ENCODE results near the gene ADGRG7.
A peak's percentile ranks its signal among the peaks of the same experiment; 100 is the strongest.
"Not testable (repeated sequence)": the region's sequence is repeated elsewhere in the genome, so short reads cannot be mapped to it uniquely, and the experiment has no call there.

The ADGRG7 gene, protein sequence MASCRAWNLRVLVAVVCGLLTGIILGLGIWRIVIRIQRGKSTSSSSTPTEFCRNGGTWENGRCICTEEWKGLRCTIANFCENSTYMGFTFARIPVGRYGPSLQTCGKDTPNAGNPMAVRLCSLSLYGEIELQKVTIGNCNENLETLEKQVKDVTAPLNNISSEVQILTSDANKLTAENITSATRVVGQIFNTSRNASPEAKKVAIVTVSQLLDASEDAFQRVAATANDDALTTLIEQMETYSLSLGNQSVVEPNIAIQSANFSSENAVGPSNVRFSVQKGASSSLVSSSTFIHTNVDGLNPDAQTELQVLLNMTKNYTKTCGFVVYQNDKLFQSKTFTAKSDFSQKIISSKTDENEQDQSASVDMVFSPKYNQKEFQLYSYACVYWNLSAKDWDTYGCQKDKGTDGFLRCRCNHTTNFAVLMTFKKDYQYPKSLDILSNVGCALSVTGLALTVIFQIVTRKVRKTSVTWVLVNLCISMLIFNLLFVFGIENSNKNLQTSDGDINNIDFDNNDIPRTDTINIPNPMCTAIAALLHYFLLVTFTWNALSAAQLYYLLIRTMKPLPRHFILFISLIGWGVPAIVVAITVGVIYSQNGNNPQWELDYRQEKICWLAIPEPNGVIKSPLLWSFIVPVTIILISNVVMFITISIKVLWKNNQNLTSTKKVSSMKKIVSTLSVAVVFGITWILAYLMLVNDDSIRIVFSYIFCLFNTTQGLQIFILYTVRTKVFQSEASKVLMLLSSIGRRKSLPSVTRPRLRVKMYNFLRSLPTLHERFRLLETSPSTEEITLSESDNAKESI

DNA sequence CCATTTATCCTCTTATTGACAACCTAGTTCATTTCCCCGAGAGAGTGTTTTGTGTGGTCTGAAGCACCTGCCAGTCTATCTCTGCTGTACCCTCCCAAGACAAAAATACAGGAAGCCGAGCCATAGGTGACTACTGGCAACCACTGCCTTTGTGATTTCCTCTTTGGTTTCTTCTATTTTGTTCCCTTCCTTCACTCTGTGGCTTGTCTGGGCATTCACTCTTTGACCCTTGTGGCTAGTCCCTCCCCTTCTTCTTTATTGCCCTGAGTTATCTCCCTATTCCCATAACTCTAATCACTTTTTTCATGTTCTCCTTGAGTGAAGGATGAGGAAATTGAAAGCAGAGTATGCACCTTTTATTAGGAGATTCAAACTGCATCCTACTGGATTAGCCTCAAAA is at the start of gene ADGRG7:
ADGRG7 (plus strand) TSS at position 297 of the 400 bp plus-strand sequence. CDS start 256 bp downstream, outside the sequence.
- no peak for DNase-seq (ENCODE audit: low read depth in 2 of 2)

DNA sequence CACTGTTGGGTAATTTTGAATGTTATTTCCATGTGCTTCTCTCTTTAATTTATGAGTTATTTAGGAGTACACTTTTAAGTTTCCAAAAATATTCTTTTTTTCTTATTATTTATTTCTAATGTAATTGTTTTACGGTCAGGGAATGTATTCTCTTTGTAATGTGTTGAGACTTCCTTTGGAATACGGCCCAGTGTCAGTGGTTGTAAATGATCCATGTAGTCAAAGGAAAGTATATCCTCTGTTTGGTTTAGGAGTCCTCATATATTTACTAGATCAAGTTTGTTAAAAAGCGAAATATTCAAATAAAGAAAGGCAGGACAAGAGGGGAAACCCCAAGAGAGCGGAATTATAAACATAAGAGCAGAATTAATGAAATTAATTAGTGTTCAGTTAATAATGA is 49.0 kb upstream of the ADGRG7 start:
- DNase-seq (ENCODE audit: low read depth in 2 of 2), result no peak

DNA sequence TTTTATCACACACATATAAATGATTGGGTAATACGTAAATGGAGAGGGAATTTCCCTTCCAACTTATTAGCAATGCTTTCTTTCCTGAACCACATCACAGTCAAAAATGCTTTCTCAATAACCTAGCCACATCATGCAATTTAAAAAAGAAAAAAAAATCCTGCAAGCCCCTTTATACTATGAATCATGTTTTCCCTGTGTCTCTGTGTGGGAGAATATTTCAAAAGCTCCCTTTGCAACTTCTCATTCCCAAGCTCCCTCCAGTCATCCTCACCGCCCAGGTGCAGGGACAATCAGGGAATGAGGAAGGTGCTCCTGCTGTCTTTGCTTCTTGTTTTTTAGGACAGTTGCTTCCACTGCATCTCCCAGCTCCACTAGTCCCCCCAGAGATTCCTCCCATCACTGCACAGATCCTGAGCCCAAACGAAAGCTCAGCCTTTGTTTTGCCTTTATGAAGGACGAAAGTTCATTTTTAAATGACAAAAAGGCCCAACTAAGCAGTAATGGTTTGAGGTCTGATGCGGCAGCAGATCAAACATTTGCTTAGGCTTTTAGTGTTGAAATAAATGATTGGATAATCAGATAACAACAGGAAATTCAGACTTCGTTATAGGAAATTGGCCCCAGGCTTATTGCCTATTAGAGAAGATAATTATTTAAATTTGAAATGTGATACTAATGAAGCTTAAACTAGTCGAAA is 47.8 kb upstream of the ADGRG7 start:
- DNase-seq (ENCODE audit: low read depth in 2 of 2), result no peak

DNA sequence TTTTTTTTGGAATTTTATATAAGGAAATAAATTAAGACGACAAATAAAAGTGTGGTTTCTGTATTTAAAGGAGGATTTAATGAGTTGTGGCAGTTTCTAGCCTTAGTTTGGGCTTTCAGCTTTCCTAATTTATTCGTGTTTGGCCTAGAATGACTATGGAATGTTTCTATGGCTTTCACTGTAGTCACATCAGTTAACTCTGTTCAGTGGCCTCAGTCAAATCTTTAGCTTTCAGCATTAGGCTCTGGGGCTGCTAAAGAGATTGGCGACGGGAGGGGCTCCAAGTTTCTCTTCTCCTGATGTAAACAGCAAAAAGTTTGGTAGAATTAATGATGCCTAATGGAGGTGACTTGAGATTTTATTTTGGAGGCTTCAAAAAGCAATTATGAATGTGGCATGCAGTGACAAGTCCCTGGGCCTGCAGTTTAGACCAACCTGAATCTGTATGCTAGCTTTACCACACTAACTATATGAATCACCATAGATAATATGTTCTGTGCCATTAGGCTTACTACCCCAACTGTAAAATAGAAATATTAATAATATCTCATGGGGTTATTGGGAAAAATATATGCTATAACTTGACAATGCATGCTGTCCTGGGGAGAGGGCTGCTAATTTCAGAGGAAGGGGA is 47.1 kb upstream of the ADGRG7 start:
- no peak for DNase-seq (ENCODE audit: low read depth in 2 of 2)

DNA sequence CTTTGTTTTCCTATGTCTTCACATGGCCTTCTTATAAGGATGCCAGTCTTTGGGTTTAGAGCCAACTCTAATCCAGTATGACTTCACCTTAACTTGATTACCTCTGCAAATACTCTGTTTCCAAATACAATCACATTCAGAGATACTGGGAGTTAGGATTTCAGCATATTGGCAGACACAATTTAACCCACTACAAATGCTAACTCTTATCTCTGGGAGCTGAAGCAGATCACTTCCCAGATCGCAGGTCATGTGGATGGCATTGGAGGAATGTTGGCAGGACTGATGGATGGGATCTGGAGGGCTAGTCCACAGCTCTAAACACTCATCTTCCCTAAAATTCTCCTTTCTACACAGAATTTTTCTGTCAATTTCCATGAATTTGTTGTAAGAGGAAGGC is 46.2 kb upstream of the ADGRG7 start:
- no peak for DNase-seq (ENCODE audit: low read depth in 2 of 2)

DNA sequence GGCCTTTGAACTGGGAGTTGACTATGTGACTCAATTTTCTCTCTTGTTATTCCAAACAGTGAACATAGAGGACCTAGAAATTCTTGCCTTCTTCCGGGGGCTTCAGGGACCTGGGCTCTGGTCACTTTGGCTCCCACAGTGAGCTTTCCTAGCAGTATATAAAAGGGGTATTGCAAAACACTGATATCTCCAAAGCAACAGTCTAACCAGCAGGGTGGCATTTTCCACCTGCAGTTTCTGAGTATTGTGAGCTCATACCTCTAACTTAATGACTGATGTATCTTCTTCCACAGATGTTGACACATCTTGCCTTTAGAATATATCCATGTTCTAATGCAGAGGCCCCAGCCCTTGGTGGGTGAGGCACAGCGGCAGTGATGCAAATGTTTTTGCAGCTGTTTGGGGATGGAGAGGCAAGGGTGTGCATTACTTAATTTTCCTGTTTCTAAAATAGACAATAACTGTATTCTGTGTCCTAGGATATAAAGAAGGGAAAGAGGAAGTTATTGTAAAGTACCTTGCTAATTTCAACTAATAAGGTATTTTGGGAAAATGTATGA is 45.7 kb upstream of the ADGRG7 start:
- DNase-seq (ENCODE audit: low read depth in 2 of 2), result no peak

DNA sequence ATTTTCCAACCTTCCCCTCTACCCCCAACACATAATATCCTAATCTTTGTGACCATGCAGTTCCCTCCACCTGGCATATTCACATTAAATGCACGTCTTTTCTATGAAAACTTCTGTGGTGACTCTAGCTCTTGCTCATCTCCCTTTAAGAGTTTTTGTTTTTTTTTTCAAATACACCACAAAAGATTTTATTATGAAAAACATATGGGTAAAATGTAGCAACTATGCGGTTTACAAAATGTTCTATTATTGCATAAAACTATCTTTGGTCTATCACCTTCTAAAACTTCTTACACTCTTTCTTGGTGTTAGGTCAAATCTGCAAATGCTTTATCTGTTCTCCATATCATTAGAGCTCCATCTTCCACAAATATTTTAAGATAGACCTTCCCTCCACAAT is 38.6 kb upstream of the ADGRG7 start:
- DNase-seq (ENCODE audit: low read depth in 2 of 2), result no peak

DNA sequence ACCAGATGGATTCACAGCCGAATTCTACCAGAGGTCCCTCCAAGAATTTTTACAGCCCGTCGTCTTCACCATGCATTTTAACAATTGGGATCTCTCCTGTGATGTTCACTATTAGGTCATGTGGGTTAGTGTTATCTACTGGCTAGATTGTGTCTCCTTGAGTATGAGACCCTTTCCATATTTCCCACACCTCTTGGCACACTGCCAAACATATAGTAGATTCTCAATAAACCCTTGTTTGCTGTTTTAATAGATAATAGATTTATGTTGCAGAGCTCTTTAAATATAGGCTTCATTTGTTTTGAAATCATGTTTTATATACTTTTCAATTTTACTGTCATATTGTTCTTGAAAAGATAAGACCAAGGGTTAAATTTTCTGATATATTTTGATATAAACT is 34.9 kb upstream of the ADGRG7 start:
- no peak for DNase-seq (ENCODE audit: low read depth in 2 of 2)

DNA sequence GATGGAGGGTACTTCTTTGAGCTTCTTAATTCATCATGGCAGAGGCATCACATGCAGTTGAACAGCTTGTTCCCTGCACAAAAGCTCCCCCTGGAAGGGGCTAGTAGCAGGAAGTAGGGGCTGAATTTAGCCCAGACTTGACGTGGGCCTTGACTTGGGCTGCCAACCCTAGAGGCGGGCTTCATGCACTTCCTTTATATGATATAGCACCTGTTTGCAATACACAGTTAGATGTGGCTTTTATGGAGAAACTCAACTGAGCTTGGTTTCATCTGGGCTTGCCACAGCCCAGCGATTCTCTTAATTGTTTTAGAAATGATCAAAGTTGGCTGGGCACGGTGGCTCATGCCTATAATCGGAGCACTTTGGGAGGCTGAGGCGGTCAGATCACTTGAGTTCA is 33.7 kb upstream of the ADGRG7 start:
- DNase-seq (ENCODE audit: low read depth in 2 of 2), result no peak

DNA sequence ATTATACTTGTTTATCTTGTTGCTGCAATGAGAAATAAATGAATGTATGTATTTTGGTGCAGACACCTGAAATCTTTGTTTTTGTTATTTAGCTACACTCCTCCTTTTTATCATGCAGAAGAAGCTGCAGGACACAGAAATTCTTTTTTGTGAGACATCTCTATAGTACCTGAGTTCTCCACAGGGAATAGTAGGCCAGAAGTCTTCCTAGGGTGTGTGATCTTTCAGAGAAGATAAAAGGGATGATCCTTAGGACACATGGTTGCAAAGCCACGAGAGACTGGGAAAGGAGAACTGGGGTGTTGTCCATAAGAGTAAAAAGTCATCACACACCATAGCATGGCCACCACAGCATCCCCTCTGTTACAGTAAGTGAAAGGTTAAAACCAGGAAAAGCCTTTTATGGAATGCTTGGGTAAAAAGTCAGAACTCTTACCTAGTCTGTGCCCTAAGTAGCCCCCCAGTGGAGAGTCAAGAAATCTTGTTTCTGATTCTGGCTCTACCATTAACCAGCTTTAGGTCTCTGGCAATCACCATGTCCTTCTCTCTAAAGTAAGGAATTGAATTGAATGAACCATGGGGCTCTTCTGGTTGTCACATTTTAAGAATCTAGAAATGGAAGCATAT is 31.9 kb upstream of the ADGRG7 start:
- DNase-seq (ENCODE audit: low read depth in 2 of 2), result no peak

DNA sequence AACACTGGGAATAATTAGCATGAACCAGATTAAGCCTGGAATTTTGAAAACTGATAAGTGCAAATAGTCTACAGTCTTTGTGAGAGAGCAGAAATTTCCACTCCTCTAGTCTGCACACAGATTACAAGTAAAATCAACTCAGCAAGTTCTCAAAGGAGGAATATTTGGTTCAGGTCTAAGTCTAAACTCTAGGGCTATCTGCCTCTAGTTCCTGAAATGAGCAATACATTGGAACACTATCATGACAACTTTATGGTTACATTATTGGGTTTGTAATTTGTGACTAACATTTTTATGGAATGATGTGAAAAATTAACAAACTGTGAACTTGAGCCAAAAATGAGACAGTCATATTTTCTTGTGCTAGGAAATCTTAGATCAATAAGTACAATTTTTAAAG is 30.8 kb upstream of the ADGRG7 start:
- DNase-seq (ENCODE audit: low read depth in 2 of 2), result no peak

DNA sequence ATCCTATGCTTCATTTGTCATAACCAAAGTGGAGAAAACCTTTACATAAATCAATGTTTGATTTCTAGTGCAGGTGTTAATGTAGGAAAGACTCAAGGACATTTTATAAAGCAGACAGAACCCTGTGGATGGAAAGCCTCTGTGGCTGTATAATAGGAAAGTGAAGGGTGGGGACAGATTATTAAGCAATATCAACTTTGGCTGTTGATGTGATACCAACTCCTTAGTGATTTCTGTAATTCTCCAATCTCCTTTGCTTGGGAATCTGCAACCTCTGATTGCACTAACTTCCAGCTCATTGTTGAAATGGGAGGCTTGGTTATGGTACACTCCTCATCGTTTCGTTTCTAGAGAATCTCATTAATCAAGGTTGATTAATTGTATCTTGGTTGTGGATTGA is 29.3 kb upstream of the ADGRG7 start:
- DNase-seq (ENCODE audit: low read depth in 2 of 2), result no peak

DNA sequence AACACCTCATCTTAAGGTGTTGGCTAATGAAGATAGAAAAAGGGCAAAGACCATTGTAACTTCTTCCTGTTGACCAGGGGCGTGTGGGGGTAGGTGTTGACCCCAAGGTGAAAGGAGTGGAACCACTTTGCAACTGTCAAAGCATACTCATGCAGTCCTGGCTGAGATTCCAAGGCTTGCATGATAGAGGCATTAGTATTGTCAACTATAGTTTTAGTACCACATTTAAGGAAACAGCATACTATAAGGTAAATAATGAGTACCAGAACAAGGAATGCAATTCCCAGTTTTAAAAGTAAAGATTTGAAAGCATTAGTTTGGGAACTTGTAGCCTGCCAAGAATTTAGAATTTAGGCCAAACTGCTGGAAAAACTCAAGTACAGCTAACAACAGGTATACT is 27.8 kb upstream of the ADGRG7 start:
- DNase-seq (ENCODE audit: low read depth in 2 of 2), result no peak

DNA sequence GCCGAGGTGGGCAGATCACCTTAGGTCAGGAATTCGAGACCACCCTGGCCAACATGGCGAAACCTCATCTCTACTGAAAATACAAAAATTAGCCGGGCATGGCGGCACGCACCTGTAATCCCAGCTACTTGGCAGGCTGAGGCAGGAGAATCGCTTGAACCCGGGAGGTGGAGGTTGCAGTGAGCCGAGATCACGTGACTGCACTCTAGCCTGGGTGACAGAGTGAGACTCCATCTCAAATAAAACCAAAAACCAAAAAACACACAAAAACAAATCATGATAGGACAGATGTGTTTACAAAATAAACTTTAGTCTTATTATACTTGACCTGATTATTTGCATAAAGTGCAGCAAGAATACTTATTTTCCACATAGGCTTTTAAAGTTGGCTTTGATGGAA is 27.2 kb upstream of the ADGRG7 start:
- DNase-seq (ENCODE audit: low read depth in 2 of 2), result not testable (repeated sequence)

DNA sequence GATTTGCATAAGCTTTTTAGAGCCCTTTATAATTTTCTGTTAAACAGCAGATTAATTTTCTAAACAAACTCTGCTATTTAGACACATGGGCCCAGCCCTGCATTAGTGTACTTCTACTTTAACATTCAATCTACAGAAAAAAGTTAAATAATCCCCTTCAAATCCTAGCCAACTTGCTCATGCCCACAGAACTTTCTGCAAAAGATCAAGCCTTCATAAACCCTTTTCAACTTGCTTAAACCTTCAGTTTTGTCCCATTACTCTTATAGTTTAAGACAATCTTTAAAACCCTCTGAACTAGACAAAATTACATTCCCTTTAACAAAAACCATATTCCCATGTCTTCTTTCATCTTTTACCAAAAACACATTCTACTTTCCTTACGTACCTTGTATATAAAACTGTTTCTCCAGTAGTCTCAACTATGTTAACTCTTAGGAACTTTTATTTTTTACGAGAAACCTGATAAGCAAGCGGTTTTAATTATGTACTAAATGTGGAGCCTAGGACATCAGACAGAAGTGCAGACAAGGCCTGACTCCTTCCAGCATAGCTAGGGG is 25.2 kb upstream of the ADGRG7 start:
- no peak for DNase-seq (ENCODE audit: low read depth in 2 of 2)

DNA sequence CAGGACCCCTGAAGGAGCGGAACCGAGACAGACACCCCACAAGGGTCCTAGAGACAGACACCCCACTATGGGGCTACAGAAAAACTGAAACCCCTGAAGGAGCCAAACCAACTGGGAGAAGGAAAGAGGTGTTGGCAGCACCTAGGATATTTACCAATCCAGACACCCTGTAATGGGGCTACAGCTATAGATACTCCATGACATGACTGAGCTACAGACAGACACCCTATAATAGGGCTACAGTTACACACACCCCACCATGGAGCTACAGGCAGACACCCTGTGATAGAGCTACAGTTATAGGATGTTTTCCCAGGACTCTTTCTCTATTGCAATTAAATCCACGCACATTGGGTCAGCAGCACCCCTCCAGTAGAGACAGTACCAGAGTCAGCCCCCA is 22.6 kb upstream of the ADGRG7 start:
- DNase-seq (ENCODE audit: low read depth in 2 of 2), result no peak

DNA sequence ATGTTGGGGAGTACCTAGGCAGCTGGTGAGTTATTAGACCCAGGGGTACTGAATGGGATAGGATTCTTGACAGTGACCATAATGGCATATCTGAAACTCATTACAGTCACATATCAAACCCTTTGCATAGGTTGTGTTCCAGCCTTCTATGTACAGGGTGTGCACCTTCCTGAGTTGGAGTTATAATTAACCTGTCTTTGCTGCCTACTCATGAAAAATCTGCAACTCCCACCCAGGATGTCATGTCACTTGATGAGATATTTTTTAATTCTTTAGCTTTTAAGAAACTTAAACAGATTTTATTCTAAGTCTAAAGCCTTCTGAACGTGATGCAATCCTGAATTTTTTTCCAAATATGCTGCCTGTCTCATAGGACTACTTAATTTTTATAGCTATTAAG is 21.1 kb upstream of the ADGRG7 start:
- DNase-seq (ENCODE audit: low read depth in 2 of 2), result no peak

DNA sequence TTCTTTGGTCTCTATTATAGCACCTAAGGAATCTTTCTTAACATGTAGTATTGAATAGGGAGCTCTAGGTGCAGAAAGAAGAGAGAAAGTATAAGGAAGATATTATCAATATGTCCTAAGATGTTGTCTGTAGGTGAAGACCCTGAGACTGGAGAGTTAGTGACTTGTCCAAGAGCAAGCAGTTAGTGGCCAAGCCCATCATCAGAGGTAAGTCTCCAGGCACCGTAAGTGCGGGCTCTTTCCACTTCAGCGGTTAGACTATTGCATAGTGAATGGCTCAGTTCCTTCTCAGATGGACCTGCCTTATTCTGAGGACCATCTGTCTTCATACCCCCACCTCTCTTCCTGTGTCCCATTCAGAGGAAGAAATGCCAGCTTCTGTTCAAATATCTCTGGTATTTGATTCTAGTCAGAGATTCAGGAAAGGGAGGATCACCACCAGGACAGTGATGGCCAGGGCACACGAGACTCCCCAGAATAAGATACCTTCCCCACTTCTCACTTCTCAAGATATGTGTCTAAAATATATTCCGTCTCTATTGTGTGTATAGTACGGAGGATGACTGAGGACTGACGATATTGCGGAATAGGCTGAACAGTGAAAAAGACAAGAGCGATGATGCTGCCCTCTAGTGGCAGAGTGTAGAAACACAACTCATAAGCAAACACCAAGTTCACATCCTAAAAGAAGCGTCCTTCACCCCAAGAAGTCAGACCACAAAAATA is 19.1 kb upstream of the ADGRG7 start:
- DNase-seq (ENCODE audit: low read depth in 2 of 2), result peak; percentile 33 to 43

DNA sequence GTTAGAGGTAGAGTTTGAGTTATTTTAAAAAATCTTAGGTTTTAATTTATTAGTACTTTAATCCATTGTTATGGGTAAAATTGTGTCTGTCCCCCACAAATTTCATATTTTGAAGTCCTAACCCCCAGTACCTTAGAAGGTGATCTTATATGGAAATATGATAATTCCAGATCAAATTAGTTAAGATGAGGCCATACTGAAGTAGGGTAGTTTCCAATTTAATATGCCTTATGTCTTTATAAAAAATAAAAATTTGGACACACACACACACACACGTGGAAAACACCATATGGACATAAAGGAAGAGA is 18.6 kb upstream of the ADGRG7 start:
- DNase-seq (ENCODE audit: low read depth in 2 of 2), result no peak

DNA sequence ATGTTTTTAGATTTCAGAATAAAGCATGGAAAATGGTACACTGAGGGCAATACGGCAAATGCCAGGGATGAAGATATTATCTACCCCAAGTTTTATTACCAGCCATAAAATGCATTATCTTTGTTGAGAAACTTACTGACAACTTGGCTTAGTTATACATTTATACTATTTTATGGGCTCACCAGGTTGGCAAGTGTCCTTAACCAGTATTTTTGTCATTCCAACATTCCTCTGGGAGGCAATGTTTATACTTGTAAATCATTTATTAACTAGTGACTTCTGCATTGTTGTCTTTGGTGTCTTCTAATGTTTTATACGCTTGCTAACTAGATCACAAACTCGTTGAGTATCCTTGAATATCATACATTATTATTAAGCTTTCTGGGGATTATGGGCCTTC is 18.0 kb upstream of the ADGRG7 start:
- DNase-seq (ENCODE audit: low read depth in 2 of 2), result no peak
